Measurements from ENCODE around the gene RECQL5. TPM values are rescaled to one million over a fixed set of nuclear protein-coding genes. Genes with fewer than 3 reads are reported as not detected.

Gene RECQL5
- total RNA-seq, 1 experiment from 2014 or later = 67.0 TPM

GRCh38 chr17:75623386-75623785 is 43.6 kb downstream of the RECQL5 start:
- Histone ChIP-seq H3K27me3 (replicated peaks; ENCODE audit: control insufficient read depth, insufficient read depth, low read length) (no peaks in the 10 kb centered on the region), H3K9me3 (no peaks in the 10 kb centered on the region), H3K4me1 (peaks cover 6% of the 10 kb centered on the region; the same call in 1 of the 2 replicates), H3K36me3 (ENCODE audit: control insufficient read depth, insufficient read depth, low read length) (no peaks in the 10 kb centered on the region), H3K4me3 (ENCODE audit: low read depth, low read length) (no peak overlapping the region)
- no peak overlapping the region for H3K4me3 Mint-ChIP-seq (ENCODE audit: unreplicated experiment)
- H3K27me3 Mint-ChIP-seq (ENCODE audit: insufficient read depth, unreplicated experiment) = no peaks in the 10 kb centered on the region
- DNase-seq = no peak
- TF ChIP-seq CTCF (IDR thresholded peaks at IDR 0.05; ENCODE audit: insufficient read depth in 1 of 2, low read depth in 1 of 2, low read length in 1 of 2, severe bottlenecking in 1 of 2, unreplicated experiment in 1 of 2) = no peak
- ChIA-PET POLR2A (no interaction called here), CTCF (interaction anchor here (1.0 to 3.3 kb wide), 2 partner anchors 10 to 124 kb away, joined by 4 to 24 read pairs; partner anchors contain the start of gene SMIM5)
- no TSS peak for BruUV-seq (replicated peaks)
- peak overlapping the region; percentile 31 for H3K27ac Mint-ChIP-seq (ENCODE audit: unreplicated experiment)
- no peaks in the 10 kb centered on the region for H3K9me3 Mint-ChIP-seq (ENCODE audit: unreplicated experiment)
- intact Hi-C loops (cut with micrococcal nuclease; ENCODE audit: unreplicated experiment) = no loop called here
- peaks cover 29% of the 10 kb centered on the region for H3K36me3 Mint-ChIP-seq (ENCODE audit: insufficient read depth, unreplicated experiment)
- H3K4me1 Mint-ChIP-seq (ENCODE audit: low read depth, unreplicated experiment) = peaks cover 11% of the 10 kb centered on the region

GRCh38 chr17:75622771-75623273 is 44.1 kb downstream of the RECQL5 start:
- H3K27ac Mint-ChIP-seq (ENCODE audit: unreplicated experiment) = peak overlapping the region; percentile 31
- no TSS peak for BruUV-seq (replicated peaks)
- peaks cover 6% of the 10 kb centered on the region; the same call in 1 of the 2 replicates for H3K4me1 ChIP-seq
- no peaks in the 10 kb centered on the region for H3K36me3 ChIP-seq (ENCODE audit: control insufficient read depth, insufficient read depth, low read length)
- no peaks in the 10 kb centered on the region for H3K27me3 ChIP-seq (replicated peaks; ENCODE audit: control insufficient read depth, insufficient read depth, low read length)
- H3K4me1 Mint-ChIP-seq (ENCODE audit: low read depth, unreplicated experiment) = peaks cover 11% of the 10 kb centered on the region
- POLR2A ChIA-PET = no interaction called here
- H3K9me3 ChIP-seq = no peaks in the 10 kb centered on the region
- CTCF ChIA-PET = interaction anchor here (1.0 to 3.3 kb wide), 2 partner anchors 11 to 125 kb away, joined by 4 to 24 read pairs; partner anchors contain the start of gene SMIM5
- peaks cover 27% of the 10 kb centered on the region for H3K36me3 Mint-ChIP-seq (ENCODE audit: insufficient read depth, unreplicated experiment)
- H3K27me3 Mint-ChIP-seq (ENCODE audit: insufficient read depth, unreplicated experiment) = no peaks in the 10 kb centered on the region
- DNase-seq = no peak
- intact Hi-C loops (cut with micrococcal nuclease; ENCODE audit: unreplicated experiment) = no loop called here
- H3K4me3 Mint-ChIP-seq (ENCODE audit: unreplicated experiment) = no peak overlapping the region
- no peak for TF ChIP-seq CTCF (IDR thresholded peaks at IDR 0.05; ENCODE audit: insufficient read depth in 1 of 2, low read depth in 1 of 2, low read length in 1 of 2, severe bottlenecking in 1 of 2, unreplicated experiment in 1 of 2)
- H3K9me3 Mint-ChIP-seq (ENCODE audit: unreplicated experiment) = no peaks in the 10 kb centered on the region
- no peak overlapping the region for H3K4me3 ChIP-seq (ENCODE audit: low read depth, low read length)

GRCh38 chr17:75622076-75622475 is 44.9 kb downstream of the RECQL5 start:
- no peak overlapping the region for H3K4me3 ChIP-seq (ENCODE audit: low read depth, low read length)
- ChIA-PET CTCF (interaction anchor here (0.6 to 3.3 kb wide), 3 partner anchors 11 to 127 kb away, joined by 3 to 24 read pairs (median 3); partner anchors contain the start of gene SMIM5), POLR2A (interaction anchor here (0.6 kb wide), 1 partner anchor 134 kb away, joined by 5 read pairs; no protein-coding TSS in a partner anchor)
- Mint-ChIP-seq H3K9me3 (ENCODE audit: unreplicated experiment) (no peaks in the 10 kb centered on the region), H3K36me3 (ENCODE audit: insufficient read depth, unreplicated experiment) (peaks cover 27% of the 10 kb centered on the region), H3K4me3 (ENCODE audit: unreplicated experiment) (no peak overlapping the region), H3K27ac (ENCODE audit: unreplicated experiment) (peak overlapping the region; percentile 31), H3K27me3 (ENCODE audit: insufficient read depth, unreplicated experiment) (no peaks in the 10 kb centered on the region), H3K4me1 (ENCODE audit: low read depth, unreplicated experiment) (peaks cover 11% of the 10 kb centered on the region)
- peaks cover 8% of the 10 kb centered on the region; the same call in 1 of the 2 replicates for H3K4me1 ChIP-seq
- TF ChIP-seq CTCF (IDR thresholded peaks at IDR 0.05; ENCODE audit: insufficient read depth in 1 of 2, low read depth in 1 of 2, low read length in 1 of 2, severe bottlenecking in 1 of 2, unreplicated experiment in 1 of 2) = no peak
- BruUV-seq (replicated peaks) = TSS peak; percentile 20
- H3K27me3 ChIP-seq (replicated peaks; ENCODE audit: control insufficient read depth, insufficient read depth, low read length) = no peaks in the 10 kb centered on the region
- H3K36me3 ChIP-seq (ENCODE audit: control insufficient read depth, insufficient read depth, low read length) = no peaks in the 10 kb centered on the region
- no peak for DNase-seq
- intact Hi-C loops (cut with micrococcal nuclease; ENCODE audit: unreplicated experiment) = no loop called here
- no peaks in the 10 kb centered on the region for H3K9me3 ChIP-seq

All from Caco-2 (cell line).